Dendritic cell treated with granulocyte-macrophage colony-stimulating factor and Interleukin-4, amounts not matched to agents 40 ng/mL and 50 ng/mL, for 4 days (primary cell): ENCODE measurements around the gene HES5.
"Not testable (repeated sequence)": the region's sequence is repeated elsewhere in the genome, so short reads cannot be mapped to it uniquely, and the experiment has no call there.

ENCODE experiments used
- H3K27ac Mint-ChIP-seq: one replicate; pipeline ENCODE4 v1.8.0; 2022; ENCODE audit warnings: mild to moderate bottlenecking, mixed read lengths
- H3K27me3 Mint-ChIP-seq: one replicate; pipeline ENCODE4 v1.8.0; 2022; ENCODE audit warnings: mild to moderate bottlenecking, mixed read lengths
- H3K36me3 Mint-ChIP-seq: one replicate; pipeline ENCODE4 v1.8.0; 2022; ENCODE audit warnings: low read depth, mixed read lengths
- H3K4me1 Mint-ChIP-seq: one replicate; pipeline ENCODE4 v1.8.0; 2022; ENCODE audit warnings: low read depth, mixed read lengths
- H3K4me3 Mint-ChIP-seq: one replicate; pipeline ENCODE4 v1.8.0; 2022; ENCODE audit warnings: mild to moderate bottlenecking, moderate library complexity, mixed read lengths
- H3K9me3 Mint-ChIP-seq: one replicate; pipeline ENCODE4 v1.8.0; 2022; ENCODE audit warnings: mixed read lengths
- intact Hi-C: fragments of 100-400 bp; cut with micrococcal nuclease; formaldehyde crosslinking; loops from one replicate; pipeline ENCODE4 v1.15.0; 2022

HES5 gene

GRCh38 chr1:2529784-2530512, at the start of gene HES5:
HES5 (minus strand) TSS chr1:2530263; CDS start chr1:2530164, 99 bp downstream.
- H3K27me3 Mint-ChIP-seq, result peaks cover 79% of the 10 kb centered on the region
- peak within 1 kb of the TSS; percentile 57 for H3K4me3 Mint-ChIP-seq
- intact Hi-C loops, result loop anchor here (10.0 kb wide), 1 partner anchor 115 kb away; no protein-coding TSS in a partner anchor
- peaks cover 20% of the 10 kb centered on the region for H3K4me1 Mint-ChIP-seq
- no peak within 1 kb of the TSS for H3K27ac Mint-ChIP-seq
- H3K36me3 Mint-ChIP-seq, result peaks cover 6% of the 10 kb centered on the region
- no peaks in the 10 kb centered on the region for H3K9me3 Mint-ChIP-seq

GRCh38 chr1:2578758-2579118, 48.7 kb upstream of the HES5 start:
- Mint-ChIP-seq H3K27ac (peak overlapping the region; percentile 90), H3K36me3 (peaks cover 3% of the 10 kb centered on the region), H3K27me3 (peaks cover 5% of the 10 kb centered on the region), H3K4me3 (no peak overlapping the region), H3K4me1 (peaks cover 85% of the 10 kb centered on the region), H3K9me3 (peaks cover 6% of the 10 kb centered on the region)
- intact Hi-C loops, result loop anchor here (2.0 kb wide), 1 partner anchor 24 kb away; no protein-coding TSS in a partner anchor

- peak overlapping the region; percentile 56 for H3K4me3 Mint-ChIP-seq
- peaks cover 17% of the 10 kb centered on the region for H3K9me3 Mint-ChIP-seq
- intact Hi-C loops, result loop anchor here (2.0 kb wide), 1 partner anchor 23 kb away; no protein-coding TSS in a partner anchor
- not testable (repeated sequence) for H3K27me3 Mint-ChIP-seq
- H3K36me3 Mint-ChIP-seq, result peaks cover 13% of the 10 kb centered on the region
- peak overlapping the region; percentile 90 for H3K27ac Mint-ChIP-seq
- H3K4me1 Mint-ChIP-seq, result peaks cover 87% of the 10 kb centered on the region
These were observed 47.6 kb upstream of the HES5 start for GRCh38 chr1:2577565-2578075.

- H3K4me3 Mint-ChIP-seq, result peak overlapping the region; percentile 13
- intact Hi-C loops, result no loop called here
- peaks cover 75% of the 10 kb centered on the region for H3K4me1 Mint-ChIP-seq
- H3K27ac Mint-ChIP-seq, result peak overlapping the region; percentile 90
- H3K27me3 Mint-ChIP-seq, result peaks cover 8% of the 10 kb centered on the region
- peaks cover 22% of the 10 kb centered on the region for H3K9me3 Mint-ChIP-seq
- H3K36me3 Mint-ChIP-seq, result peaks cover 13% of the 10 kb centered on the region
These were observed 46.0 kb upstream of the HES5 start for GRCh38 chr1:2575801-2576663.

GRCh38 chr1:2574350-2574749, 44.3 kb upstream of the HES5 start:
- intact Hi-C loops, result no loop called here
- Mint-ChIP-seq H3K36me3 (peaks cover 13% of the 10 kb centered on the region), H3K4me1 (peaks cover 77% of the 10 kb centered on the region), H3K27ac (peak overlapping the region; percentile 86), H3K27me3 (peaks cover 11% of the 10 kb centered on the region), H3K4me3 (no peak overlapping the region), H3K9me3 (peaks cover 22% of the 10 kb centered on the region)

- peaks cover 72% of the 10 kb centered on the region for H3K4me1 Mint-ChIP-seq
- intact Hi-C loops, result no loop called here
- peaks cover 17% of the 10 kb centered on the region for H3K27me3 Mint-ChIP-seq
- no peak overlapping the region for H3K4me3 Mint-ChIP-seq
- H3K36me3 Mint-ChIP-seq, result peaks cover 13% of the 10 kb centered on the region
- peak overlapping the region; percentile 86 for H3K27ac Mint-ChIP-seq
- H3K9me3 Mint-ChIP-seq, result peaks cover 22% of the 10 kb centered on the region
These were observed 43.3 kb upstream of the HES5 start for GRCh38 chr1:2573250-2573920.

- H3K27ac Mint-ChIP-seq, result peak overlapping the region; percentile 40
- intact Hi-C loops, result no loop called here
These were observed 41.3 kb upstream of the HES5 start for GRCh38 chr1:2571348-2571747.

GRCh38 chr1:2570332-2570731, 40.3 kb upstream of the HES5 start:
- Mint-ChIP-seq H3K36me3 (peaks cover 13% of the 10 kb centered on the region), H3K27me3 (peaks cover 23% of the 10 kb centered on the region), H3K9me3 (peaks cover 22% of the 10 kb centered on the region), H3K27ac (peak overlapping the region; percentile 40), H3K4me1 (peaks cover 45% of the 10 kb centered on the region), H3K4me3 (no peak overlapping the region)
- intact Hi-C loops, result no loop called here

More at GRCh38 chr1:2571348-2571747, 41.3 kb upstream of the HES5 start:
- H3K4me1 Mint-ChIP-seq, result peaks cover 54% of the 10 kb centered on the region
- peaks cover 22% of the 10 kb centered on the region for H3K9me3 Mint-ChIP-seq
- no peak overlapping the region for H3K4me3 Mint-ChIP-seq
- peaks cover 23% of the 10 kb centered on the region for H3K27me3 Mint-ChIP-seq
- H3K36me3 Mint-ChIP-seq, result peaks cover 13% of the 10 kb centered on the region

- peak overlapping the region; percentile 40 for H3K27ac Mint-ChIP-seq
- intact Hi-C loops, H3K4me3 Mint-ChIP-seq: not testable (repeated sequence)
- peaks cover 49% of the 10 kb centered on the region for H3K4me1 Mint-ChIP-seq
- H3K27me3 Mint-ChIP-seq, result peaks cover 23% of the 10 kb centered on the region
- H3K9me3 Mint-ChIP-seq, result peaks cover 22% of the 10 kb centered on the region
- H3K36me3 Mint-ChIP-seq, result peaks cover 17% of the 10 kb centered on the region
These were observed 39.6 kb upstream of the HES5 start for GRCh38 chr1:2569703-2570102.

GRCh38 chr1:2569060-2569459, 39.0 kb upstream of the HES5 start:
- H3K4me3 Mint-ChIP-seq, result no peak overlapping the region
- H3K36me3 Mint-ChIP-seq, result peaks cover 23% of the 10 kb centered on the region
- H3K4me1 Mint-ChIP-seq, result peaks cover 53% of the 10 kb centered on the region
- peaks cover 19% of the 10 kb centered on the region for H3K9me3 Mint-ChIP-seq
- intact Hi-C loops, result no loop called here
- H3K27me3 Mint-ChIP-seq, result peaks cover 23% of the 10 kb centered on the region
- peak overlapping the region; percentile 40 for H3K27ac Mint-ChIP-seq

- Mint-ChIP-seq H3K27ac (peak overlapping the region; percentile 40), H3K27me3 (peaks cover 23% of the 10 kb centered on the region), H3K36me3 (peaks cover 24% of the 10 kb centered on the region), H3K4me1 (peaks cover 48% of the 10 kb centered on the region), H3K9me3 (peaks cover 11% of the 10 kb centered on the region)
- intact Hi-C loops, H3K4me3 Mint-ChIP-seq: not testable (repeated sequence)
These were observed 38.2 kb upstream of the HES5 start for GRCh38 chr1:2568187-2568816.

GRCh38 chr1:2567083-2567679, 37.1 kb upstream of the HES5 start:
- Mint-ChIP-seq H3K4me1 (peaks cover 38% of the 10 kb centered on the region), H3K36me3 (peaks cover 29% of the 10 kb centered on the region), H3K27me3 (peaks cover 20% of the 10 kb centered on the region), H3K9me3 (peaks cover under 1% of the 10 kb centered on the region), H3K27ac (no peak overlapping the region), H3K4me3 (no peak overlapping the region)
- intact Hi-C loops, result no loop called here
